Activated CD8-positive, alpha-beta memory T cell treated with anti-CD3 and anti-CD28 coated beads, Interleukin-2, amount 50 U/mL, for 48 hours (primary cell): ENCODE results near the gene CNRIP1.

Experiments
- DNase-seq: peaks from one replicate; pipeline ENCODE4 v3.0.0-alpha.2; 2020

The CNRIP1 gene

DNA sequence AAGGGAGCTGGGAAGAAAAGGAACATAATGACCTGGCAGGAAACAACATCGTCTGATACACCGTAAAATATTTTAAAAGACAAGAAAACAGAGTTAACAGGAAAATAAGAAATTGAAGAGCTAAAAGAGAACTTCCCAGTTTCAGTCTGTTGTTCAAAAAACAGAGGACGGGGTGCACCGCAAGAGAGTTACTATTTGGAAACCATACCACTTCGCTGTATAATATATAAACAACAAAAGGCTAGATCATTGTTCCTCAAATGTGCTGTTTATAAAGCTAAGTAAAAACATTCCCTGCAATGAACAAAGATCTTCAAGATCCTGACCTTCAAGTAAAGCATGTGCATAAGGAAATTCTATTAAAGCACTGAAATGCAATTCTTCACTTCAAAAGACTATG, 69.6 kb downstream of the CNRIP1 start:
- DNase-seq: no peak

DNA sequence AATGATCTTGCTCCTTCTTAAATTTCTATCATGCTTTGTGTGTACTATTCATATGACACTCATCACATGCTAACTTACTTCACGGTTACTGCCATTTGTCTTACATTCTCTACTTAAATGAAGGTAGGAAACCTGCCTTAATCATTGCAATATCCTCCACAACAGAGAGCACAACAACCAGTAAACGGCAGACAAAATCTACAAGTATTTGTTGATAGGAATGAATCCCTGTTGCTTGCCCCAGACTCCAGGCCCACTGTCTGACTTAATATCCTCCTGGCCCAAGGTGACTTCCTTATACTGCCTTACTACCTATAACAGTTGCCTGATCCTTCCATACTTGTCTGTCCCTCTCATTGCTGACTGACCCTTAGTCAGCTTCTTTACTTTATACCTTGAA, 70.9 kb downstream of the CNRIP1 start:
- no peak for DNase-seq

DNA sequence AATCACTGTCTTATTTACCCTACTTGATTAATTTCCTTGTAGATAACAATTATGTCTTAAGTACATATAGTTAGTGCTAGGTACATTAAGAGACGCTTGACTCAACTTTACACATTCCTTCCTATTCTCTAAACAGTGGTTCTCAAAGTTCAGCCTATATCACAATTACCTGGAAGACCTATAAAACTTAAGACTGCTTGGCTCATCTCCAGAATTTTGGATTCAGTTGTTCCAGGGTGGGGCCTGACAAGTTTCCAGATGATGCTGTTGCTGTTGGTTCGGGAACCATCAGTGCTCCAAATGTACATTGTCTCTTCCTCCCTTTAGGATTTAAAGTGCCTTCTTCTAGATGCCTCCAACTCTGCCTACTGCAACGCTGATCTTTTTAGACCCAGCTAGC, 71.4 kb downstream of the CNRIP1 start:
- DNase-seq: no peak

DNA sequence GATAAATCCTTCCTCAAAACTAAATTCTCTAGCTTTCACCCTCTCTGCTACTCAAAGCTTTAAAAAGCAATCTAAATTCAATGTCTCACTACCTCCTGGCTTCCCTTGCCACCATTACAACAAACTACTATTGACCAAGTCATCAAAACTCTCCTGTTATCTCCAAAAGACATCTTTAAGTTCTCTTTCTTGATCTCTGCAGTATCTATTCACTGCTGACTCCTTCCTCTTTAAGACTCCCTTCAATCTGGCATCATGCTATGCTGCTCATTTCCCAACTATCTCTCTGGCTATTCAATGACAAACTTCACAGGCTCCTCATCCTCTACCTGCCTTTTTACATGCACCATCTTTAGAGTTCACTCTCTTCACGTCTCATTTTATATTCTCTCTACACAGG, 73.4 kb downstream of the CNRIP1 start:
- DNase-seq: no peak

DNA sequence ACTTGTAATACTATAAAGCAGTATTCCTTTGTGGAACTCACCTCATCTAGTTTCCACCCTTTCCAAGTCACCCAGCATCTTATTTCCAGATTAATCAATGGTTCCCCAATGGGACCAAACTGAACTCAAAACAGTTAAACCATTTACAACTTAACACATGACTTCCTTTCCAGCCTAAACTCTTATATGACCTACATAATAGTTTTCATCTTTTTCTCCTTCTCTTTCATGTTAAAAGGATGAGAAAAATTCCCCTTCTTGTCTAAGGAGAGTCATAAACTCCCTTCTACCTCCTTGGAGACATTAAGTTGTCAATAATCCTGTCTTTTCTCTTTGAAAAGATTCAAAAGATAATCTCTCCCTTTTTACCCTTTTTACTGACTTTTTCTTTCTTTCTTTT, 74.1 kb downstream of the CNRIP1 start:
- DNase-seq: no peak

DNA sequence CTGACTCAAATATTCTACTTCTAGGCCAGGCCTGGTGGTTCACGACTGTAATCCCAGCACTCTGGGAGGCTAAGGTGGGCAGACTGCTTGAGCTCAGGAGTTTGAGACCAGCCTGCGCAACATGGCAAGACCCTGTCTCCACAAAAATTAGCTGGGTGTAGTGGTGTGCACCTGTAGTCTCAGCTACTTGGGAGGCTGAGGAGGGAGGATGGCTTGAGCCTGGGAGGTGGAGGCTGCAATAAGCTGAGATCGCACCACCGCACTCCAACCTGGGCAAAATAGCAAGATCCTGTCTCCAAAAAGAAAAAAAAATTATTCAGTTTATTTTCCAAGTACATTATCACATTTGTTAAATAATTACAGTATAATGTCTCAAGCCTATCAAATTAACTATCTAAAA, 74.7 kb downstream of the CNRIP1 start:
- no peak for DNase-seq

DNA sequence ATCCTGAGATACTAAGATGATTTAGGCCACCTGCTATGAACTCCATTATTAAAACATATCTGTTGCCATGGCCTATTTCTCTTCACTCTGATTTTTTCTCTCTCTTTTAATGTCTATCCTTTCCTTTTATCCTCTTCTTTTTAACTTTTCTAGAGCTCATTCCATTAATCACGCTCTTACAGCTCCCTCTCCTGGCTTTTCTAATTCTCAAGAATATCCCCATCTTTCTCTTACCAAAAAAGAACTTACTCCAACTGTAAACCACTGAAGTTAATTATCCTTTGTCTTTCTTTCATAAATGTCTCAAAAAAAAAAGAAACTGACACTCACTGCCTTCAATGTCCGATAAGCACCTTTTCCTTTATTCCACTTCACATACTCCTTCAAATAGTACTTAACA, 75.3 kb downstream of the CNRIP1 start:
- no peak for DNase-seq
